HepG2 (cell line): ENCODE data around the gene STIP1. TPM values are rescaled to one million over a fixed set of nuclear protein-coding genes. Genes with fewer than 3 reads are reported as not detected.

Experiments
- EP300 ChIP-seq, 3 experiments: sonication (generic) in 1 of 3; formaldehyde crosslinking in 1 of 3; IDR thresholded peaks; 2 replicates each; pipeline versions ENCODE4 v1.5.1 to v1.6.1; 2011 to 2020; ENCODE audit warnings: low read depth in 2 of 3, low read length in 2 of 3, borderline replicate concordance in 1 of 3, improper control_type of control experiment in 1 of 3, mild to moderate bottlenecking in 1 of 3, missing genetic modification reagents in 1 of 3, moderate library complexity in 1 of 3
- HMGXB4 ChIP-seq, 2 experiments: sonication (generic) in 1 of 2; formaldehyde crosslinking in 1 of 2; IDR thresholded peaks; 2 replicates each; pipeline versions ENCODE4 v1.4.0 to v1.6.1; 2018 to 2020; ENCODE audit warnings: missing genetic modification reagents in 2 of 2, borderline replicate concordance in 1 of 2, low read depth in 1 of 2, mild to moderate bottlenecking in 1 of 2, missing biosample characterization in 1 of 2
- MAFG ChIP-seq: sonication (generic); formaldehyde crosslinking; IDR thresholded peaks from 2 replicates; pipeline ENCODE4 v1.5.1; 2020; ENCODE audit warnings: mild to moderate bottlenecking, missing genetic modification reagents
- MIER2 ChIP-seq: IDR thresholded peaks from 2 replicates; pipeline ENCODE4 v1.6.1; 2016; ENCODE audit warnings: missing biosample characterization, missing genetic modification reagents
- POLR2AphosphoS5 ChIP-seq: IDR thresholded peaks from 2 replicates; pipeline ENCODE4 v1.6.1; 2012; ENCODE audit warnings: low read depth, low read length
- SALL1 ChIP-seq: sonication (generic); formaldehyde crosslinking; IDR thresholded peaks from 2 replicates; pipeline ENCODE4 v1.8.0; 2022; ENCODE audit warnings: mild to moderate bottlenecking, missing genetic modification reagents
- TGIF2 ChIP-seq: IDR thresholded peaks from 2 replicates; pipeline ENCODE4 v1.6.1; 2016; ENCODE audit warnings: control low read depth, missing compliant biosample characterization
- ZBTB4 ChIP-seq: sonication (generic); formaldehyde crosslinking; IDR thresholded peaks from 2 replicates; pipeline ENCODE4 v1.4.0; 2020; ENCODE audit warnings: missing genetic modification reagents, mild to moderate bottlenecking, borderline replicate concordance
- ZMAT3 ChIP-seq: sonication (generic); formaldehyde crosslinking; conservative IDR thresholded peaks from 2 replicates; pipeline ENCODE4 v1.7.0; 2021; ENCODE audit warnings: missing genetic modification reagents
- ZNF276 ChIP-seq: sonication (generic); formaldehyde crosslinking; IDR thresholded peaks from 2 replicates; pipeline ENCODE4 v1.4.0; 2020; ENCODE audit warnings: mild to moderate bottlenecking, low read depth, missing genetic modification reagents
- ZNF441 ChIP-seq: sonication (generic); formaldehyde crosslinking; IDR thresholded peaks from 2 replicates; pipeline ENCODE4 v1.7.0; 2021; ENCODE audit warnings: missing genetic modification reagents, borderline replicate concordance
- ZNF609 ChIP-seq: sonication (generic); formaldehyde crosslinking; IDR thresholded peaks from 2 replicates; pipeline ENCODE4 v1.4.0; 2020; ENCODE audit warnings: mild to moderate bottlenecking, missing genetic modification reagents, borderline replicate concordance
- ZNF749 ChIP-seq: sonication (generic); formaldehyde crosslinking; IDR thresholded peaks from 2 replicates; pipeline ENCODE4 v1.8.0; 2022; ENCODE audit warnings: mild to moderate bottlenecking, missing genetic modification reagents, moderate library complexity, borderline replicate concordance
- ZNF761 ChIP-seq: sonication (generic); formaldehyde crosslinking; conservative IDR thresholded peaks from 2 replicates; pipeline ENCODE4 v1.4.0; 2020; ENCODE audit warnings: mild to moderate bottlenecking, missing genetic modification reagents
- ZSCAN29 ChIP-seq: sonication (generic); formaldehyde crosslinking; conservative IDR thresholded peaks from 2 replicates; pipeline ENCODE4 v1.4.0; 2020; ENCODE audit warnings: mild to moderate bottlenecking, missing genetic modification reagents
- polyA plus RNA-seq, 8 experiments: library from polyadenylated mRNA; depleted of rRNA in 3 of 8; stranded (reverse) in 7 of 8; unstranded in 1 of 8; fragments of >200 nt; fragmentation: Illumina TruSeq in 4 of 8; extraction: Trizol in 4 of 8; gene quantifications; 2 replicates each; pipeline versions ENCODE4 v1.2.1 to v1.2.3, GENCODE V29; 2011 to 2016; ENCODE audit warnings: low read depth in 4 of 8, missing spikeins in 1 of 8, mixed read lengths in 1 of 8; ENCODE audit not compliant: insufficient read depth in 1 of 8
- total RNA-seq, 5 experiments: library from RNA; depleted of rRNA; stranded (reverse); fragments of >200 nt; fragmentation: Illumina TruSeq; extraction: Trizol; gene quantifications; 2 replicates each; pipeline ENCODE4 v1.2.3, GENCODE V29; 2016; ENCODE audit warnings: low read depth in 1 of 5

The STIP1 gene
- total and polyA plus RNA-seq, 2 of the 13 experiments (the other 11 are each of a cell fraction or from before 2014, with no cell fraction given) = 81.1 to 217 TPM

GRCh38 chr11:64241241-64241490 is 55.2 kb downstream of the STIP1 start (continued):
- TF ChIP-seq ZNF609 (CRISPR knock-in tag) = peak; percentile 5; the same call in 1 of the 2 replicates
- TF ChIP-seq ZNF441 (CRISPR knock-in tag) = no peak
- TF ChIP-seq ZBTB4 (CRISPR knock-in tag) = no peak
- TF ChIP-seq ZNF276 (CRISPR knock-in tag) = no peak
- TF ChIP-seq EP300 (IDR thresholded peaks at IDR 0.05; ENCODE audit: low read depth in 2 of 2, low read length in 2 of 2) = no peak
- TF ChIP-seq EP300 (CRISPR knock-in tag; IDR thresholded peaks at IDR 0.05; ENCODE audit: borderline replicate concordance) = no peak
- TF ChIP-seq SALL1 (CRISPR knock-in tag) = no peak
- no peak for TF ChIP-seq ZNF761 (CRISPR knock-in tag)
- no peak for TF ChIP-seq ZSCAN29 (CRISPR knock-in tag)
- TF ChIP-seq ZNF749 (CRISPR knock-in tag) = peak; percentile 30; the same call in 1 of the 2 replicates
- no peak for TF ChIP-seq ZMAT3 (CRISPR knock-in tag)
- no peak for TF ChIP-seq POLR2AphosphoS5
- no peak; a peak in 2 of 4 replicates for TF ChIP-seq HMGXB4 (CRISPR knock-in tag; IDR thresholded peaks at IDR 0.05; ENCODE audit: borderline replicate concordance in 1 of 2, low read depth in 1 of 2)
- TF ChIP-seq MIER2 = no peak
- TF ChIP-seq MAFG (CRISPR knock-in tag) = no peak
- no peak for TF ChIP-seq TGIF2 (CRISPR knock-in tag)
